Aorta (tissue), 5 donors: Measurements from ENCODE around the gene MYL10. TPM values are rescaled to one million over a fixed set of nuclear protein-coding genes. Genes with fewer than 3 reads are reported as not detected.

Source experiments
- ATAC-seq: fragments of 200-7000 bp; cut with Tn5 transposase; one replicate; pipeline ENCODE4 v1.9.1; 2022; ENCODE audit warnings: moderate library complexity; ENCODE audit not compliant: low FRiP score
- DNase-seq, 2 donors: peaks; one replicate each; pipeline ENCODE4 v3.0.0-alpha.2; 2020
- H3K27ac ChIP-seq, 2 donors: one replicate each; pipeline ENCODE4 v1.5.1; 2013; ENCODE audit warnings: low read length in 2 of 2, mild to moderate bottlenecking in 2 of 2, moderate library complexity in 2 of 2, control low read depth in 1 of 2, inconsistent platforms in 1 of 2, low read depth in 1 of 2
- H3K27me3 ChIP-seq, 2 donors: one replicate each; pipeline ENCODE4 v1.6.1; 2013; ENCODE audit warnings: control low read depth in 1 of 2, low read length in 1 of 2, mild to moderate bottlenecking in 1 of 2, moderate library complexity in 1 of 2; ENCODE audit not compliant: insufficient read depth in 2 of 2, control insufficient read depth in 1 of 2
- H3K36me3 ChIP-seq, 2 donors: one replicate each; pipeline ENCODE4 v1.6.1; 2013; ENCODE audit warnings: control low read depth in 1 of 2, low read length in 1 of 2, mild to moderate bottlenecking in 1 of 2; ENCODE audit not compliant: insufficient read depth in 2 of 2, control insufficient read depth in 1 of 2
- H3K4me1 ChIP-seq, 2 donors: one replicate each; pipeline ENCODE4 v1.6.1; 2013; ENCODE audit warnings: low read length in 2 of 2, control low read depth in 1 of 2, mild to moderate bottlenecking in 1 of 2, moderate library complexity in 1 of 2; ENCODE audit not compliant: insufficient read depth in 2 of 2, control insufficient read depth in 1 of 2
- H3K4me3 ChIP-seq, 2 donors: one replicate each; pipeline ENCODE4 v1.5.1; 2013; ENCODE audit warnings: low read length in 2 of 2, control low read depth in 1 of 2, mild to moderate bottlenecking in 1 of 2
- H3K9me3 ChIP-seq: one replicate; pipeline ENCODE4 v1.6.1; 2013; ENCODE audit warnings: mild to moderate bottlenecking, low read length; ENCODE audit not compliant: control insufficient read depth
- WGBS, 2 donors: extraction: QIAGEN DNeasy Blood & Tissue Kit; methylation state at CpG; one replicate each; pipeline ENCODE4 v1.1.7; 2013; 5-methylcytosine and 5-hydroxymethylcytosine counted together
- intact Hi-C, 2 donors: fragments of 100-400 bp; cut with DNase I; formaldehyde crosslinking; loops; one replicate each; pipeline versions ENCODE4 v1.14.2 to v1.15.0; 2022
- polyA plus RNA-seq, 2 donors: library from polyadenylated mRNA; stranded (reverse); fragments of 200-250 nt; gene quantifications; one replicate each; pipeline ENCODE4 v1.2.3, GENCODE V29; 2013
- total RNA-seq, 2 donors: library from RNA; stranded (reverse); fragmentation: NEBNext Ultra II Directional; extraction: Animal tissue kit (Norgen Biotek cat#: 25700); gene quantifications; one replicate each; pipeline ENCODE4 v1.2.1, GENCODE V29; 2021
- donor health status: healthy with polysubstance abuse.
- donor health status: Bipolar disorder and iron deficiency.
- donor health status: DM: no; HTN: no; CAD: no.
- donor health status: DM: no; HTN: no; CAD: no.
- donor health status: DM: yes; HTN: yes; CAD: no.

Gene MYL10
- total and polyA plus RNA-seq, 4 donors = not detected

DNA sequence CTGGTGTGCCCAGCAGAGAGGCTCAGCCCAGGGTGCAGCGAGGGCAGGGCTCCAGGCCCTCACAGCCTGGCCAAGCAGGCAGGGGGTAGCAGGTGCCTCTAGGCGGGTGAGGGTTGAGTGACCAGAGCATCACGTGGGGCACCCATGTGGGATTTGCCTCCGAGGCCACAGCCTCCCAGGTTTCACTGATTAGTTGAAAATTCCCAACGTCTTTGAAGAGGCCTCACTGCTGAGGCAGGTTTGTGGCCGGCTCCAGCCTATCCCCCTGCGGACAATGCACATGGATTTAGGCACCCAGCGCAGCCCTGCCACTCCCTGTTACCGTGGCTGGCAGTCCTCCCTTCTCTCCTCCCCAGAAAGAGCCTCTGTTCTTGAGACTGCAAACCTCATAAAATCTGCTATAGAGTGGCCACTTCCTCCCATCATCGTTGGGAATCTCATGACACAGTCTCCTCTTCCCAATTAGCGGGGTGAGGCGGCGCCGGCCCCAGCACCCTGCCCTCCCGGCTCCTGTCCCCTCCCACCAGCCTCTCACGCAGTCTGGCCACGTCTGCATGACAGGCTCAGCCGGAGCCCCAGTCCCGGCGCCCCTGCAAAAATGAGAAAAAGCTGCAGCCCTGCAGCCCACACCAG lies 10.8 kb downstream of the MYL10 start:
- Histone ChIP-seq H3K9me3 (no peaks in the 10 kb centered on the region), H3K27ac (no peak overlapping the region), H3K36me3 (no peaks in the 10 kb centered on the region), H3K4me1 (no peaks in the 10 kb centered on the region), H3K4me3 (no peak overlapping the region), H3K27me3 (no peaks in the 10 kb centered on the region)
- ATAC-seq (no peak), DNase-seq (no peak)
- WGBS, 2 donors = 91% methylated on average over 20 of the region's 20 CpGs
- intact Hi-C loops = loop anchor here in 1 of 2 donors (5.0 kb wide), 1 partner anchor 64 kb away; no protein-coding TSS in a partner anchor

DNA sequence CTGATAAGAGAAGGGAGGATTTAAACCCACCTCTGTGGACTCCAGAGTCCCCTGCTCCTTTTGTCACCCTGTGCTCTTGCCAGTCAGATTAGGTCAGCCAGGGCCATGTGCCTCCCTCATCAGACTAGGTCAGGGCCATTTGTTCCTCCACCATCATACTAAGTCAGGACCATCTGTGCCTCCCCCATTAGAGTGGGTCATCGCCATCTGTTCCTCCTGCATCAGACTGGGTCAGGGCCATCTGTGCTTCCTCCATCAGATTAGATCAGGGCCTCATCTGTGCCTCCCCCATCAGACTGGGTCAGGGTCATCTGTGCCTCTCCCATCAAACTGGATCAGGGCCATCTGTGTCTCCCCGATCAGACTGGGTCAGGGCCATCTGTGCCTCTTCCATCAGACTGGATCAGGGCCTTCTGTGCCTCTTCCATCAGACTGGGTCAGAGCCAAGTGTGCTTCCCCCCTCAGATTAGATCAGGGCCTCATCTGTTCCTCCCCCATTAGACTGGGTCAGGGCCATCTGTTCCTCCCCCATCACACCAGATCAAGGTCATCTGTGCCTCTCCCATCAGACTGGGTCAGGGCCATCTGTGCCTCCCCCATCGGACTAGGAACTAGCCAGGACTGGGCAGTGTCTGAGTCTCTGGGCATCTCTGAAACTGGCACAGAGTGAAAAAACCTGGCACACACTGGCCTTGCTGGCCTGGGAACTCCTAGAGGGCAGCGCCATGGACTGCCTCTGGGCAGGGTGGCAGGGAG lies 11.5 kb downstream of the MYL10 start:
- WGBS, 2 donors = 83 to 100% methylated on average over 4 of the region's 4 CpGs

DNA sequence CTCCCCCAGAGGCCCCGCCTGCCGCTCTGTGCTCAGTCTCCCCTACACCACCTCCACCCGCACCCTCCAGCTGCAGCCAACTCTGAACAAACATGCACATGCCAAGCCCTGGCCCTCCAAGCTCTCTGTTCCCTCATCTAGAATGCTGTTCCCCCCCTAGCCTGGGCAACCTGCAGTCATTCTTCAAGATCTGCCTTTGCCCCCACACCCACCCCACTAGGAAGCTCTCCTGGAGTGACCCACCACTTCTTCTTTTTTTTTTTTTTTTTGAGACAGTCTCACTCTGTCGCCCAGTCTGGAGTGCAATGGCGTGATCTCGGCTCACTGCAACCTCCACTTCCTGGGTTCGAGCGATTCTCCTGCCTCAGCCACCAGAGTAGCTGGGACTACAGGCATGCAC lies 13.7 kb downstream of the MYL10 start:
- H3K36me3 ChIP-seq = no peaks in the 10 kb centered on the region
- ATAC-seq (no peak), DNase-seq (no peak)
- no peaks in the 10 kb centered on the region for H3K9me3 ChIP-seq
- intact Hi-C loops = loop anchor here in 1 of 2 donors (5.0 kb wide), 1 partner anchor 67 kb away; no protein-coding TSS in a partner anchor
- H3K27me3 ChIP-seq = no peaks in the 10 kb centered on the region
- no peaks in the 10 kb centered on the region for H3K4me1 ChIP-seq
- peak overlapping the region; percentile 14 to 15 for H3K27ac ChIP-seq
- 82 to 83% methylated on average over 8 of the region's 8 CpGs for WGBS, 2 donors
- H3K4me3 ChIP-seq = no peak overlapping the region

More for the DNA sequence above, 11.5 kb downstream of the MYL10 start:
- H3K27ac ChIP-seq = no peak overlapping the region
- no peaks in the 10 kb centered on the region for H3K27me3 ChIP-seq
- ATAC-seq = no peak
- H3K36me3 ChIP-seq = no peaks in the 10 kb centered on the region
- intact Hi-C loops = loop anchor here in 1 of 2 donors (5.0 kb wide), 1 partner anchor 65 kb away; no protein-coding TSS in a partner anchor
- no peak overlapping the region for H3K4me3 ChIP-seq
- no peaks in the 10 kb centered on the region for H3K9me3 ChIP-seq
- no peak for DNase-seq
- H3K4me1 ChIP-seq = no peaks in the 10 kb centered on the region

DNA sequence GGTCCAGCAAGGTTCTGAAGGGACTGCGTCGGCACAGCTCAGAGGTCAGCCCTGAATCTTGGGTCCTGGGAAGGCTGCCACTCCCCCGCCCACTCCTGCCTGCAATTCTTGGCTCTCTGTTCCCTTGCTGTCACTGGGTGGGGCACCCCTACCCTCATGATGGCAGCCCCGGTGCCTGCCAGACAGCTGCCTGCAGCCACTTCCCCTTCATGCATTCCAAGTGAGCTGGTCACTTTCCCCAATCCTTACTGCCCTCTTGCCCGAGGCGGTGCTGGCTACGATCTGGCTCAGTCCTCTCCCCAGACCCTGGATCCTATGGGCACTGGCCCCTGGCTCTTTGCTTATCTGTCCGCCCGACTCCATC lies 14.2 kb downstream of the MYL10 start:
- WGBS, 2 donors = 1 to 6% methylated on average over 9 of the region's 9 CpGs
- no peaks in the 10 kb centered on the region for H3K36me3 ChIP-seq
- H3K9me3 ChIP-seq = no peaks in the 10 kb centered on the region
- DNase-seq (peak; percentile 88 to 89), ATAC-seq (peak; percentile 68)
- H3K4me3 ChIP-seq = no peak overlapping the region
- intact Hi-C loops = loop anchor here in 1 of 2 donors (5.0 kb wide), 1 partner anchor 67 kb away; no protein-coding TSS in a partner anchor
- peak overlapping the region; percentile 69 to 88 for H3K27ac ChIP-seq
- no peaks in the 10 kb centered on the region for H3K27me3 ChIP-seq
- H3K4me1 ChIP-seq = no peaks in the 10 kb centered on the region

DNA sequence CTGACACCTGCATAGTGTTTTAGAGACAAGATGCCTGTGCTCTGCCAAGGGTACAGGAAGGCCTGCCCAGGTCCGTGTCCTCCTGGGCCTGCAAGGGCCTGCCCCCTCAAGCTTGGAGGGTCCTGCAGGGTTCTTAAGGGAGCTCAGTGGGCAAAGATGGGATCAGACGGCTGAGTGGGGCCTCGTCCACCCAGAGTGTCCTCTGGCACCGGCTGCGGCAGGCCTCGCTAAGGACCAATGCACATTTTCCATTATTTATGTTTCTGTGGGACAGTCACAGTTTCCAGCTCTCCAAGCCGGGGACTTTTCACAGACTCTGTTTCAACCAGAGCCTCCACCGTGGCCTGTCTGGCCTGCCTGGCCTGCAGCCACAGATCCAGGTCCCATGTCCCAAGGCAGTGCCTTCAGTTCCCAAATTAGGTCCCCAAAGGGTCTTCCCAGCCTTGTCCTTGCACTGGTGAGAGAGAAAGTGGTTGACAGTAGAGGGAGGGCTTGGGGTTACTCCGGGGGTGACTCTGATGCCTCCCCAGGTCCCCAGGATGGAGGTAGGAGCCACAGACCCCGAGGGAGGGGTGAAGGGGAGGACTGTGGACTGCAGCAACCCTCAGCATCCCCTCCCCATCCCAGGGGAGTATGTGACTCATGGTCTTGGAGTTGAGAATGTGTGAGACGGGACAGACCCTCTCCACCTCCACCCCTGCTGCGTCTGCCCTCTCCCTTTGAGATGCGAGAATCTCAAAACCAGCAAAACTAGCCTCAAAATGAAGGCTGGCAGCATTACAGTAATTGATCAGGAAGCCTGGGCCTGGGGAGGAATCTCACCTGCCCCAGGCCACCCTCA lies 14.8 kb downstream of the MYL10 start:
- no peaks in the 10 kb centered on the region for H3K4me1 ChIP-seq
- ATAC-seq (peak; percentile 80), DNase-seq (peak; percentile 84 to 90)
- no peaks in the 10 kb centered on the region for H3K27me3 ChIP-seq
- H3K4me3 ChIP-seq = no peak overlapping the region
- 13 to 15% methylated on average over 13 of the region's 13 CpGs for WGBS, 2 donors
- intact Hi-C loops = no loop called here
- no peaks in the 10 kb centered on the region for H3K9me3 ChIP-seq
- H3K27ac ChIP-seq = peak overlapping the region; percentile 69 to 88
- H3K36me3 ChIP-seq = no peaks in the 10 kb centered on the region

DNA sequence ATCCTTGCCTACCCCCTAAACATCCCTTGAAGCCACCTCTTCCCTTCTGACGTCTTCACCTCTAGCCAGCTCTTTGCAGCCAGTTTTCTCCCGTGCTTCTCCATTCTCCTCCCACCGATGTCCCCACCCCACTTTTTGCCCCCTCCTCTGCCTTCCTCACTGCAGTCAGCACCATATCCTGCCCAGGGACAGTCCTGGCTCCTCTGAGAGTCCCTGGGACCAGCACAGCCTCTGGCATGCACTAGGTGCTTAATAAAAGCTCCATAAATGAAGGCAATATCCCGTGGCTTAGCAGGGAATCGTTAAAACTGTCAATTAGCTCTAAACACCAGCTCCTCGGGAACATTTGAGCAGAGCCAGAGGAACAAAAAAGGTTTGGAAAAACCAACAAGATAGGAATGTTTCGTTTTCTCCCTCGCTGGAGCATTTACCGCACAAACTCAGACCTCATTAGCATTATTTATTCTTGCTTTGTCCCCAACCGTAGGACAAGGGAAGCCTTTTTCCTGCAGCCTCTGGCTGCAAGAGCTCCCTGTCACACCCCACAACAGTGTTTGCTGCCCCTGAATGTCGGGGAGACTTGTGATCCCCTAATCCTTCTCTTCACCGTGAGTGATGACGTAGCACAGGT lies 16.1 kb downstream of the MYL10 start:
- no peak for ATAC-seq
- peak in 1 of 2 donors; percentile 14 for DNase-seq

DNA sequence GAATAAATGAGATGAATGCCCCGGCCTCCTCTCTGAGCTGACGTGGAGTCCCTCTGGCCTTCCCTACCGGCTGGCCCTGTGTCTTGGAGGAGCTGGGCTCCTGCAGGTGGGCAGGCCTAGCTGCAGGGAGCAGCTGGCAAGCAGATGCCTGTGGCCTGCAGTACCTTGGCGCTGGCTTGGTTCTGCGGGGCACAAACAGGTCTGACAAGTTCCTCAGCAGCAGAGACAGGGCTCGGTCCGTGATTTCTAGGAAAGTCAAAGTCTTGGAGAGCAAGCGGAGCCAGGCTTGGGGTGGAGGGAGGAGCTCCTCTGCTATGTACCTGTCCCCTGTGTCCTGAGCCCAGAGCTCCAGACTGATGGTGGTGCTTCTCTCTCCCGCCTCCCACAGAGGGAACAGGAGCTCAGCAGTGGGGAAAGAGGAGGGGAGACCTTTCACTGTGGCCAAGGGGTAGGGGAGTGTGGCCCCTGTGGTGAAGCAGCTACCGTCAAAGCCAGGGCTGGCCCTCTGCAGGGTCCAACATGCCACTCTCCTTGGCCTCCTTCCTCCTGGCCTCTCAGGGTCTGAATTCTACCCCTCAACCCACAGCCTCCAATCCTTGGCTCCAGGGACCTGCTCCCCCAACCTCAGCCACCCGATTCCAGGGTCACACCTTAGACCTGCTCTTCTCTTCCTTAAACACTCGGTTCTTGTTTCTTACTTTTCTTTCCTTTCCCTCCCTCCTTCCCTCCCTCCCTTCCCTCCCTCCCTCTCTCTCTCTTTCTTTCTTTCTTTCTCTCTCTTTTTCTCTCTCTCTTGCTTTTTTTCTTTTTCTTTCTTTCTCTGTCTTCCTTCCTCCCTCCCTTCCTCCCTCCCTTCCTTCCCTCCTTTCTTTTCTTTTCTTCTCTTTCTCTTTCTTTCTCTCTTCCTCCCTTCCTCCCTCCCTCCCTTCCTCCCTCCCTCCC lies 20.1 kb downstream of the MYL10 start:
- Histone ChIP-seq H3K27me3 (no peaks in the 10 kb centered on the region), H3K36me3 (no peaks in the 10 kb centered on the region), H3K4me1 (no peaks in the 10 kb centered on the region), H3K4me3 (no peak overlapping the region), H3K27ac (no peak overlapping the region), H3K9me3 (no peaks in the 10 kb centered on the region)
- DNase-seq (no peak), ATAC-seq (no peak)
- intact Hi-C loops = loop anchor here (10.0 kb wide), 3 partner anchors 206 to 666 kb away; partner anchors contain the start of gene CUX1 (in 2 of the 2)
- WGBS, 2 donors = 90 to 91% methylated on average over 12 of the region's 12 CpGs

More for the DNA sequence above, 16.1 kb downstream of the MYL10 start:
- no peaks in the 10 kb centered on the region for H3K36me3 ChIP-seq
- no peaks in the 10 kb centered on the region for H3K9me3 ChIP-seq
- intact Hi-C loops = no loop called here
- WGBS, 2 donors = 13 to 18% methylated on average over 13 of the region's 13 CpGs
- no peaks in the 10 kb centered on the region for H3K27me3 ChIP-seq
- H3K27ac ChIP-seq = peak overlapping the region in 1 of 2 donors; percentile 88
- H3K4me1 ChIP-seq = no peaks in the 10 kb centered on the region
- no peak overlapping the region for H3K4me3 ChIP-seq
